Stimulated activated CD8-positive, alpha-beta memory T cell treated with anti-CD3 and anti-CD28 coated beads, Interleukin-4, amount 100 ng/mL, for 48 hours (primary cell): ENCODE results near the gene SPOCK3.

ENCODE experiments used
- DNase-seq: peaks from one replicate; pipeline ENCODE4 v3.0.0-alpha.2; 2020

SPOCK3 gene

DNA sequence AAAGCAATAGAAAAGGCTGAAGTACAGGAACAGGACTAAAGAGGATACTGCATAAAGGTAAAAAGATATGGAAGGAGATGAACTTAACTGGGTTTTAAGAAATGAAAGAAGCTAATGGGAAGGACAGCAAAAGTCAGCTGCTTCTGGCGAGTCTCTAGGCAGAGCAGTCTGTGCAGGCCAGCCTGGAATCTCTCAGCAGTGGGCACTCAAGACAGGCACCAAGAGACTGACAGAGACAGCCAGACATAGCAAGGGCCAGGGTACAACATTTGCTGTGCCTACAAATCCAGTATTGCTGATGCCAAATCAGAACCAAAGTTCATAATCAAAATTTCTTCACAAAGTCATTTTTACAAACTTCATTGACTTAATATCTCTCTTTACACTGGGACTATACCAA is 62.4 kb downstream of the SPOCK3 start:
- DNase-seq: no peak

DNA sequence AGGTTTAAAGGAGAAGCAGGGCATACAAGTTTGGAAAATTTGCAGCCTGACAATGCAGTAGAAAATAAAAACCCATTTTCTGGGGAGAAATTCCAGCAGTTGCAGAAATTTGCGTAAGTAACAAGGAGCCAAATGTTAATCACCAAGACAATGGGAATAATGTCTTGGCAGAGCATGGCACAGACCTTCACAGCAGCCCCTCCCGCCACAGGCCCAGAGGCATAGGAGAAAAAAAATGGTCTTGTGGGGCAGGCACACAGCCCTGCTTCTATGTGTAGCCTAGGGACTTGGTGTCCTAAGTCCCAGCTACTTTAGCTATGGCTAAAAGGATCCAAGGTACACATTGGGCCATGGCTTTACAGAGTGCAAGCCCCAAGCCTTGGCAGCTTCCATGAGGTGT is 65.7 kb downstream of the SPOCK3 start:
- DNase-seq: no peak

DNA sequence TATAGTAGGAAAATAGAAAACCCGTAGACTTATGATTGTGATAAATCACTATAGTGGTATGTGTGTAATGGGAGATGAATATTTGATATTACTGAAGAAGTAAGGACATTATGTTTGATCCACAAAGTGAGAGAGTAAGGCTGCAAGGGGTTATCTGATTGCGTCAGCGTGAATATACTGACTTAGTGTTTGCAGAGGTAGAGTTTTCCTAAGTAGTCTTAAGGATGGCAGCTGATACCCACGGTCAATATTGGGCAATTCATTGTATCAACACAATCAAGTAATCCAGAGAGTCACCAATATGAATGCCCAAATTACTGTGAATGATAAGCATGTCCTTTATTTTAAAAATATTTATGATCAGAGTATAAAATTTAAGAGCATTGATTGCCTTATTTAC is 83.7 kb downstream of the SPOCK3 start:
- no peak for DNase-seq

DNA sequence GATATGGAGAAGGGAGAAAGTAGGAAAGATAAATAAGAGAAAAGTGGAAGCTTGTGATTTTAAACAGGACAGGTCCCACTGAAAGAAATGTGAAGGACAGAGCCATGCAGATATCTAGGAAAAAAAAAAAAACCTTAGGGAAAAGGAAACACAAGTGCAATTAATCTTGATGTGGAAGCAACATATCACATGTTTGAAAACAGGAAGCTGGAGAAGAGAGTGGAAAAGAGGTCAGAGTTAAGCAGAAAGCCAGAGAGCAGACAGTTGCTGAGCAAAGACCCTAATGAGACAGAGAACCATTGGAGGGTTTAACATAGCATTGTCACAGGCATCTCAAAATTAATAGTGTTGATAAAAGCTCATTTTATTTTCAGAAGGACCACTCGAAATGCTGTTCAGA is 89.7 kb downstream of the SPOCK3 start:
- no peak for DNase-seq

DNA sequence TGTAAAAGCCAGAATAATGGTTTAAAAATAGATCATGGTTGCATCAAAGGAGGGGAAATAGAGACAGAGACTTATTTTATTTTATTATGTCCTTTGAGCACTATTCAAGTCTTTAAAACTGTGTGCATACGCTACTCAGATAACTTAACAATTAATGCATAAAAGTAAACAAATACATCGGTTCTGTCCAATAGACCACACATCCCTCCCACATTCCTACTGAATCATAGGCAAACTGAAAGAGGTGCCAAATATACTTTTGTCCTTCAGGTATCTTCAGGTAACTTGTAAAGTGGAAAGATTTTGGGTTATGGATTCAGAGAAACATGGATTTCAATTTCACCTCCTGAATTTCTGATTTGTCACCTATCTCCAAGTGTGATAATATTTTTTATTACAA is 91.3 kb downstream of the SPOCK3 start:
- no peak for DNase-seq

DNA sequence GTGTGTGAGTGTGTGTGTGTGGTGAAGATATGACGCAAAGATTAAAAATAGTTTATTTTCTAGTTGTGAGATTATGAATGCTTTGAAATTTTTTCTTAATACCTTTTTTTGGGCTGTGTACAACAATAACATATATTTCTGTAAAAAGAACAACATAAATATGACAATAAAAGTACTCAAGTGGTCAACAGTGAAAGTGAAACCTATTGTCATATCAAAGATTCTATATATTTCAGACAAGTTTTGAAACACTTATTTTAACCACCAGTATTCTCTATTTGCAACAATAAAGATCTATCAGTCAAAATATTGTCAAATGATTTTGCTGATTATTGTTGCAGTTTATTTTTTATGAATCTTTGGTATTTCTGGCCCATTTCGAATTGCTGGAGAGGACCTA is 98.0 kb downstream of the SPOCK3 start:
- no peak for DNase-seq

DNA sequence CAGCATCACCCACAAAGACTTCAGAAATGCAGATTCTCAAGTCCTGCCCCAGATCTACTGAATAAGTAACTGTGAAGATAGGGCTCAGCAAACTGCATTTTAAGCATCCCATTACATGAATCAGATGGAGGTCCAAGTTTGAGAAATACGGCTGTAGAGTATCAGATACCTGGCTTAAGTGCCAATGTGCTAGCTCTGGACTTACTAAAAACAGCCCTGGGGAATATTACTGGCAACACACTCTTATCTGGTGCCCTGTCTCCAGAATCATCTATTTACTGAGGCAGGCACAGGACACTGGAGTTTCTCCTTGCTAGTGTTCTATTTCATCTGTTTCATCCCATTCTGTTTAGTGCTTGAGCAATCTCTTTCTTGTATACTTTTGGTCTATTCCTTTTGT is 105.1 kb downstream of the SPOCK3 start:
- DNase-seq: no peak

DNA sequence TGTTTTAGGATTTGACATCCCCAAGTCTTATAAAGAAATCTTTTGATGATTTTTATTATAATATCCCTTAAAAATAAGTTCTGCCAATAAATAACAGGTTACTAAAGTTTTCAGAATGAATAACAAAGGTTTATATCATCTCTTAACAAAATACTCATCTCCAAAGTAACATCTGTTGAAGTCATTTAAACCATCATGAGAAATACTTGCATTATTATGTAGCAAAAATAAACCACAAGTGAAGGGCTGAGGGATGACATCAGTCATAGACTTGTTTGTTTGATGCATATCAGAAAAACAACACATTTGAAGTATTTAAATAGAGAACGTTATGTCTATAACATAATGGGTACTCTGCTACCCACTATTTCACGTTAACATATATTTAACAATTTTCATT is 114.9 kb downstream of the SPOCK3 start:
- DNase-seq: no peak

DNA sequence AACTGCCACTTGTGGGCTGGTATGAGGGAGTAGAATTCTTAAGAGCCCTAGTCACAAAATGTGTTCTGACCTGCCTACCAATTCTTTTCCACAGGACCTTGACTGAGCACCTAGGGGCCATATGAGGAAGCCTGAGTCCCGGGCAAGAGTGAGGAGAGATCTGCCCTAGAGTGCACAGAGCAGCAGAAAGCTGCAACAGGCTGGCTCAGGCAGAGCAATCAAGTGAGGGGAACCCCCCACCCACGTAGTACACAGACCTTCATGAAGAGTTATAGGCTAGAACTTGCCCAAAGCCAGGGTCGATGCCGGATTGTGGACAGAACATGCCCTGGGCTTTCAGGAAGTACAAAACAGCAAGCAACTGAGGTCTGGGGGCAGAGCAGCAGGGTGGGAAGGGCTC is 117.0 kb downstream of the SPOCK3 start:
- DNase-seq: no peak

DNA sequence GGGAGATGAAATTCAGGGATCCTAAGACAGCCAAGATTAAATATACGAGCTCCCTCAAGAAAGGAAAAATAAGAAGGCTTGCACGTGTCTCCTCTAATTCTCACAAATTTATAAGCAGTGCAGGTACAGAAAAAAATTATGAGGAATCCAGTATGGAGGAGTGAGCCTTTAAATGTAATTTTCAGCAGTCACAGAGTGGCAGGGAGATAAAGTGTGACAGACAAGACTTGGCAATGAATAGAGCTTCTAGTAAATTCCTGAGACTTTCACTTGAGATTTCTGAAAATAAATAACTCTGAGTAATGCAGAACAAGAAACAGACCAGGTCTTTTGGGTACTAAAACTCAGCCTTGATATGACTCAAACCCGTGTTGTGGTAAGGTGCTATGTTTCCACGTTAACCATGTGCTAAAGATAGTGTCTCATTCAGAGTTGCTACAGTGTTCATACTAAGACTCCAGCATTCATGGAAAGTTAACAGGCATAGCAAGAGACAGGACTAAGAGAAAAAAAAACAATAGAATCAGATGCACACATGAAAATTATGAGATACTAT is 119.8 kb downstream of the SPOCK3 start:
- DNase-seq: no peak

DNA sequence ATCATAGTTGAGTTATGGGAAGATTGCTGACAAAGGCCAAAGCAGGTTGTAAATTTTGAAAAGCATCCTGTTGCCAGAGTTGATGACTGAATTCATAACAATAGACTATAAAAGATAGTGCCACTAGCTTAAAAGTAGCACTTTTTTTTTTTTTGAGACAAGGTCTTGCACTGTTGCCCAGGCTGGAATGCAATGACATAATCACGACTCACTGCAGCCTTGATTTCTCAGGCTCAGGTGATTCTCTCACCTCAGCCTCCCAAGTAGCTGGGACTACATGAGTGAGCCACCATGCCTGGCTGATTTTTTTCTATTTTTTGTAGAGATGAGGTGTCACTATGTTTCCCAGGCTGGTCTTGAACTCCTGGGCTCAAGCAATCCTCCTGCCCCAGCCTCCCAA is 122.7 kb downstream of the SPOCK3 start:
- no peak for DNase-seq

DNA sequence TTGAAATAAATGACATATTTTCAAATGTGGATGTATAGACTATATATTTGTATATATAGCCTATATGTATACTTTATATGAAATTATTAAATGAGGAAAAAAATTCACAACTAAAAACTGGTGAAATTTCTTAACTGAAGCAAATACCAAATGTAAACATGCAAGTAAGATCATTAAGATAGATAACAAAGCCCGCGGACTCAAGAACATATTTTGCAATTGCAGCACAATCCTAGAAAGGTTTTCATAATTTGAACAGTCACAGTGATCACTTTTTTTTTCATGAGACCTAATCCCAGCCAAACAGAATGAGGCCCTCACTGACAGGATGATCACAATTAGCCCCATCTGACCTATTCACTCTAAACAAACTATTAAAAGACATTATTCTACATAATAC is 123.2 kb downstream of the SPOCK3 start:
- DNase-seq: no peak

DNA sequence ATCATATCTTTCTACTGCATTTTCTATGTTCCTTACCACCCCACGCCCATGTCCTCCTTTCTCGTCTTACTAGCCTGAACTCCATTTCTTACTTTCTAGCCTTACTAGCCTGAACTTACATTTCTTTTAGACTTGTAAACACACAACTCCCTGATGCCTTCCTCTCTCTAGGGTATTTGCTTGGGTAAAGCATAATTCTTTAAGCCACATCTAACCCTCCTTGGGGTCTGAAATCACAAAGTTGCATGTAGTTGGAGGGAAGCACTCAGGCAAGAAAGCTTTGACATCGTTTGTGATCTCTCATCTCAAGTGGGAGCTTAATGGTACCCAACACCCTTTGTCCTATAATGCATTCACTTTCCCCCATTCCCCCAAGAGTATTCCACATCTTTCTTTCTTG is 124.4 kb downstream of the SPOCK3 start:
- DNase-seq: no peak

DNA sequence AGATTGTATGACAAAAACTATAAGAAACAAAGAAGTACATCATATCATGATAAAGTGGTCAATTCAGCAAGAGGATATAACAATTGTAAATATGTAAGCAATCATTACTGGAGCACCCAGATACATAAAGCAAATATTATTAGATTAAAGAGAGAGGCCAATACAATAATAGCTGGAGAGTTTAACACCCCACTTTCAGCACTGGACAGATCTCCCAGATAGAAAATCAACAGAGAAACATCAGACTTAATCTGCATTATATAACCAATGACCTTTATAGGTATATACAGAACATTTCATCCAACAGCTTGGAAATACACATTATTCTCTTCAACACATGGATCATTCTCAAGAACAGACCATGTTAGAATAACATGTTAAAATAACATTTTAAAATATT is 128.4 kb downstream of the SPOCK3 start:
- no peak for DNase-seq

DNA sequence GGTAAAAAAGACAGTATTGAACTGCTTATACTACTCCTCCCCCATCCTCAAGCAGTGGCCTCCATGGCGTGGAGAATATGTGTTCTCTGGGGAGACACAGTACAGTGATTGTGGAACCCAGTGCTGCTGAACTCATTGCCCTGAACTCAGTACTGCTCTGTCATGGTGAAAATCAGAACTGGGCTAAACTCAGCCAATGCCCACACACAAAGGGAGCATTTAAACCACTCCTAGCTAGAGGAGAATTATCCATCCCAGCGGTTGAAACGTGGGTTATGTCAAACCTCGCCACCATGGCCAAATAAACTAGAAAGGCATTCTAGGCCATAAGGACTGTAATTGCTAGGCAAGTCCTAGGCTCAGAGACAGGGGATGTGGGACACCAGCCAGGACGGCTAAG is 131.8 kb downstream of the SPOCK3 start:
- no peak for DNase-seq

DNA sequence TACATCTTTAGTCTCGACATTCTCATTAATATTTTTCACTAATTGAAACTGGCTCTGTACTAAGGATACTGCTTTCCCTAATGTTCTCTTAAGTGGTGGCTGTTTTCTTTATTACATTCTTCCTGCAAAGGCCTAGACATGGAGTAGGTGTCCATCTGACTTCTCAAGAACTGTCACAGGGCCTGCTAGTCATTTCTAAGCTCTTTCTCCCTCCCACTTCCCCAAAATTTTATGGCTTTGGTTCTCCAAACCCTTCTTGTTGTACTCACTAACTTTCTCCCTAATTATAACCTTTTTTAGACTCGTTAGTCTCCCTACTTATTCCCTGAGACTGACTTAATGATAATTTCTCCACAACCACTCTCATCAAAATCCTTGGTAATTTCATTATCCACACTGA is 133.3 kb downstream of the SPOCK3 start:
- DNase-seq: no peak

DNA sequence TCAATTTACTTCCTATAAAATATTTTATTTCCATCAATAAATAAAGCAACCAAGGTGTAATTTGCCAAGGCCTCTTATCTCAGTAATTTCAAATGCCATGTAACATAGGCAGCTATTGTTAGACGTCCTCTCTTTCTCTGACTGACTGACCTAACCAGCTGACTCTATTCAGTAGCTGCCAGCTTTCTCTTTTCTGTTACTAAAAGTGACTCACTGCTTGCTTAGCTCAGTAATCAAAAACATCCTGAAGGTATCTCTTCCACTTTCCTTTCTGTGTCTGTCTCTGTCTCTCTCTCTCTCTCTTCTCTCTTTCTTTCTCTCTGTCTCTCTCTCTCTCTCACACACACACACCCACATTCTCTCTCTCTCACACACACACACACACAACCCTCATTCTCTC is 134.2 kb downstream of the SPOCK3 start:
- DNase-seq: no peak

DNA sequence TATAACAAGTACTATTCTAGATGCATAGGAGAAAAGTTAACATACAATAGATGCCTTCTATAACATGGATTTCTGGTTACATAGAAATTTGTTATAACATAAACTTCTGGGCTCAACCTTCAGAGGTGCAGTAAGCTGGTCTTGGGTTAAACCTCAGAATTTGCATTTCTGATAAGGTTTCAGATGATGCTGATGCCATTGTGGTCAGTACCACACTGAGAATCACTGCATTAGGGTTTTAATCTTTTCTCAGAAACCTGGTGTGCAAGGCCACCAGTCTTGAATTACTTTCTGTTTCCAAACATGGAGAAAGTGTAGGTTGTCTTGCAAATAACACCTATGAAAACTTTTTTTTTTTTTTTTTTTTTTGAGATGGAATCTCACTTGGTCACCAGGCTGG is 146.2 kb downstream of the SPOCK3 start:
- DNase-seq: no peak

DNA sequence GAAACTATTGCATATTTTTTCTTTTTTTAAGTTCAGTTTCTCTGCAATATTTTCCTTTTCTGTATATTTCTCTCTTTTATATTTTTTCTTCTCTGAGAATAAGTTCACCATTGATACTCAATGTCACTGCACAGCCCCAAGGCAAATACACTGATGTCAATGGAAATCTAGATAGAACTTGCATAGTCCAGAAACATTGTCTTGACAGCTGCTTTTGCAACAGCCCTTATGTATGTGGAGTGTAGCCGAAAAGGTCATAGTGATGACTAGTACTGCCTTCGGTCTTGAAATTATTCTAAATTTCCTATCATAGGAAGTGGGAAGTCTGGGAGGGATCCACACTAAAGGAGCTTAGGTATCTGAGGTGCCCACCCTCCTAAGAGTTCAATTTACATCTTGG is 150.0 kb downstream of the SPOCK3 start:
- DNase-seq: no peak

DNA sequence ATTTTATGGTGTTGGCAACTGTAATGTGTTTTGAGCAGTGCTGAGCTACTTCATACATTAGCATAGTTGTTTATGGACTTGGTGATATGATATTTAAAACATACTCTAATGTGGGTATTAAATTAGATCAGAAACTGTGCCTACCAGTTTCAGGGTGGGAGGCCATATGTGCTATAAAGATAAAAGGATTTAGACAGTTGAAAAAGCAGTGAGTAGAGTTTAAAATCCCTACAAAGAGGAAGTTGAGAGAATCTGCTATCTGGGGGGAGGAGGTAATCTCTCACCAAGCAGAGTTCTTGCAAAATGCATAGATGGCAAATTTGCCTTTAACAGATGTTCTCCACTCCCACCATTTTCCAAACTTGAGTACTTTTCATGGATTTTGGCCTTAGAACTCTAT is 154.5 kb downstream of the SPOCK3 start:
- no peak for DNase-seq

DNA sequence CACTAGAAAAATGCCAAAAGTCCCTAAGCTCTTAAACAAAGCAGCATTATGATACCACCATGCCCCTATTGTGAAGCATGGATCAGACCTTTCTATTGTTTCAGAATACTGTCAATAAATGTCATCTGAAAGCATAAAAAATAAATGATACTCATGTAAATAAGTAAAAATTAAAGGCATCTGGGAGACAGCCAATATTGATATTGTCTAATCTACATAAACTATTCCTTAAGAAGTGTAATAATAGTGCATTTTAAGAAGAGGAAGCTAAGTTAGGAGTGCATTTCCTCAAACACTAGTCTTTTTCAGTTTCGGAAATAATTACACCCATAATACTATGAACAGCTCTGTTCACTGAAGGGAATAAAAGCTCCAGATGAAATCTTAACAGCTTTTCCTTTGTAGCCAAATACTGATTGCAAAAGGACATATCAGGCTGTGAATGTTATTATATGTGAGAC is 181.6 kb downstream of the SPOCK3 start:
- DNase-seq: no peak

DNA sequence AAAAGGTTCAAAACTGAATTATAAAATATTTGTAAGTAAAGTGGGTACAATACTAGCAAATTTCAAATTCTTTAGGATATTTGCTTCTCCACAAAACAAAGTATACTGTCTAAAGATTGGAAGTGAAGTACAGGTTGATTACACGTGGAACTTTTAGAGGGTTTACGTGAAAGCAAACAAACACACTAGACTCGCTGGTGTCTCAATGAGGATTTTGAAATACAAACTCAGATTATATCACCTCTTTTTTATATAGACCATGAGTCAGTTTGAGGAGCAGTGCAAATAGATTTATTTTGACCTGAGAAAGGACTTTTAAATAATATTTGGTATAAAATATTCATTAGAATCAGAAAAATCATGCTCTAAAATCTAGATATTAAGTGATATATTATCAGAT is 185.0 kb downstream of the SPOCK3 start:
- no peak for DNase-seq

DNA sequence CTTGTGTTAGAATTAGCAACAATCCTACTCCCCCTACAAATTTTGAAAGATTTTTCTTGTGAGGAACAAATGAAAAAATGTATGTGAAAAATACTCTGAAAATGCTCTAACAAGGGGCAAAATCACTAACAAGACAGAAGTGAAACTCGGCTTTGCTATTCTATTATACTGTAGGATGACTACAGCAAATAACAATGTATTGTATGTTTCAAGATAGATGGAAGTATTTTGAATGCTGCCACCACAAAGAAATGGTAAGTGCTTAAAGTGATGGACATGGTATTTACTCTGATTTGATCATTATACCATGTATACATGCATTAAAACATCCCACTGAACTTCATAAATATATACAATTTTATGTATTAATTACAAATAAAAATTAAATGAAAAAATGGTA is 192.8 kb downstream of the SPOCK3 start:
- no peak for DNase-seq

DNA sequence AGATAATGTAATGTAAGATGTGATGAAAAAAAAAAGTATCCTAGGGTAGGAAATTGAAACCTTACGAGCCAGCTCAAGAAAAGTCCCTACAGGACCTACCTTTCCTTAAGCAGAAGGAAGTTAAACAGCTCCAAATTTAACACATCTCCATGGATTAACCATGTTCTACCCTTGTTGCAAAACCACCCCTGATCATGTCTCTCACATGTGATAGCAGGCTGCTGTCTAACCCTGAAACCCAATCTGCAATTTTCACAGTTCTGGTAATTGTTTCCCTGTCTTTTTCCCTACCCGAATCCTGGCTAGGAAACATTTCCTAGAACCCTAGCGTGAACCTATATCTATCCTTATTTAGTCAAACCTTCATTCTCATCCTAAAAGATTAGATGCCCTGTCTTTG is 198.9 kb downstream of the SPOCK3 start:
- no peak for DNase-seq

DNA sequence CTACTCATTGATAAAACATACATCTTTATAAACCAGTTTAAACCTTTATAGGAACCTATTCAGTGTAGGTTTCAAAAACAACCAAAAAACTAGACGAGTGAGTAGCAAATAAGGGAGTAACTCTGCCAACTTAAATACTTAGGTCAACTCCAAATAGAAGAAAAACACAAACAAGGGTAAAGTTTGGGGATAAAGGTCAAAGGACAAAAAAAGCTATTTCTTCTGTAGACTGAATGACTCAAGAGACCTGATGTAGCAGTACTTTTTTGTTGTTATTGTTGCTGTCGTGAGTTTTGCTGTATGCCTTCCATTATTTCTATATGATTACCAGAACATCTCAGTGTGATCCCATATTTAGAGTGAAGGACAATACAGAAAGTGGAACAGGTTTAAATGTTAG is 199.3 kb downstream of the SPOCK3 start:
- DNase-seq: no peak

DNA sequence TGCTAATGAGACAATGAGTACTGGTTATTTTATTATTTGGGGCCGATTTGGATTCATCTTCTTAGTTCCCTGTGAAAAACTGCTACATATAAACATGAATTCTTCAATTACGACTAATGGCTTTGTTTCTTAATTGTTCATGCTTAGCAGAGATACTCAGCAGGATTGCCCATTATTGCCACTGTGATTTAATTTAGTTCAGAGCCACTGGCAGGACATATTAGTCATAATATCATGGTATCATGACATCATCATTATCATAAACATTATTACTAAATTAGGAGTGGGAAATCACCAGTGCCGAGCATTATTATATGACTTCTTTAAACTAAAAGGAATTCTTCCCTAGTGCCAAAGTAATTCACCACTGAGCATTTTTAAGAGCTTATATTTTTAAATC is 201.4 kb downstream of the SPOCK3 start:
- no peak for DNase-seq
